DMS153 treated with DMSO at 0.1 percent for 48 hours (cell line): ENCODE measurements around the gene RFNG.

Experiments
- DNase-seq: peaks from one replicate; lab custom pipeline; 2025; ENCODE audit not compliant: unreplicated experiment; lab: John Stamatoyannopoulos, UW

Gene RFNG

DNA sequence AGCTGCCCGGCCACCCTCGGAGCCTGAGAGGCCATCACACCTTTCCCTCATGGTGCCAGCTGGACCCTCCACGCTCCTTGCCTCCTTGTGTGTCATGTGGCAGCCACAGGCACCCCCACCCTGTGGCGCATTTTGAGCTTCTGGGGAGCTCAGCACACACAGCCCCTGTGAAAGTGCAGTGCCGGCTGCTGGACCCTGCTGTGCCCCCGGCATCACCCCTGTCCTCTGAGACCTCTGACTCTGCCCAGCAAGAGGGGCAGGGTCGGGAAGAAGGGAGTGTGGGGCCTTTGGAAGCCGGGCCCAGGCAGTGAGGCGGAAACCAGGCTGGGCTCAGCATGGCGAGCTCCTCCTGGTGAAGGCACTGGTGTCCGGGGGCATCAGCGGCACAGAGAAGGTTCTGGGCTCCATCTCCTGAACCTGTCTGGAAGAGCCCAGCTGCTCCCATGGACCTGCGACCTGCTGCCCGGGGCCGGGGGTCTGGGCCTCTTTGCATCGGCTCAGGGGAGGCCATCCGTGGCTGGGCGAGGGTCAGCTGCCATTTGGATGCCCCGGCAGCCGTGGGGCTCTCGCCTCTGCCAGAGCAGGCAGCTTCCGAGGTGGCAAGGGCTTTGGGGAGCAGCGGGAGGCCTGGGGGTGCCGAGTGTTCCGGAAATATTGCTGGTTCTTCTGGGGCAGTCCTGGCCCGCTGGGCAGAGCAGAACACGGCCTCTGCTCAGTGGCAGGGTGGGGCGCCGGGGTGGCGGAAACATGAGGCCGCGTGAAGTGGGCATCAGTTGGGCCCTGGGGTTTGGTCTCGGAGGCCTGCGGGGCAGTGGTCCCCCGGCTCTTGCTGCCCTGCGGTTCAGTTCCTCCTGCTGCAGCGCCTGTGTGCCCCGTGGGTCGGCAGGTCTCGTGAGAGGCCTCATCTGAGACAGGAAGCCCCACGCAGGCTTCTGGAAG is 46.8 kb downstream of the RFNG start:
- DNase-seq: no peak

DNA sequence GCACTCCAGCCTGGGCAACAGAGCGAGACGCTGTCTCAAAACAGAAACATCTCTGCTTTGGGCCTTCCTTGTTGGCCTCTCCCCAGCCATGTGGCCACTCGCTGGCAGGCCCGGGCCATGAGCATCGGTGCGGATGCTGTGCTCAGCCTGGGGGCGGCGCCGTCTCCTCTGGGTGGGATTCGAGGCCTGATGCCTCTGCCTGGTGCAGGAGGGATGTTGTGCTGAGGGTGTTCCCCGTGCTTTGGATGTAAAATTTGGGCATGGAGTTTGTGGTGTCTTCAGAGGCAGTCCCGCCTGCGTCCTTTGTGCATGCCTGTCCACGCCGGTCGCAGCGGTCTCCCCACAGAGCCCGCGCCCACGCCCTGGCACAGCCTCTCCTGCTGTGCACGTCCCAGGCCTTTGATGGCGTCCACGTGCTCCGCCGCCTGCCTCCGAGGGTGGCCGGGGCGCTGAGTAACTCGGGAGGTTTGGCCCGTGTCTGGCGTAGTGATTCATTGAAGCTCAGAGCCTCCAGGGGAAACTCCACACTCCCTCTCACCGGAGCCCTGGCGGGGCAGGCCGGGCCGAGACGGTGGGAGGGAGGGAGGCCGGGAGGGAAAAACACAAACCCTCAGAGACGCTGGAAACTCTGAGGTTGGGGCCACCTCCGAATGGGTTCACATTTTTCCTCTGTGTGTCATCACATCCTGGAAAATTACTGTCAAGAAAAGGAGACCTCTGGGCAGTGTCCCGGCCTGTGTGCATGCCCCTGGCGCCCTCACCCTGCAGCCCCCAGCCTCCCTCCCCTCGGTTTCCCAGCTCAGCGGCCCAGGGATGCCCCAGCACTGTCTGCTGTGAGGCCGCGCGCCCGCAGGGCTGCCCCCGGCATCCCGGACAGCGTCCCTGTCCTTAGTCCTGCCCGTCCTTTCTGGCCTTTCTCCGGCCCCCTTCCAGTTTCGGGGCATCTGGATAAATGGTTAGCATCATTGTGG is 47.9 kb downstream of the RFNG start:
- no peak for DNase-seq

DNA sequence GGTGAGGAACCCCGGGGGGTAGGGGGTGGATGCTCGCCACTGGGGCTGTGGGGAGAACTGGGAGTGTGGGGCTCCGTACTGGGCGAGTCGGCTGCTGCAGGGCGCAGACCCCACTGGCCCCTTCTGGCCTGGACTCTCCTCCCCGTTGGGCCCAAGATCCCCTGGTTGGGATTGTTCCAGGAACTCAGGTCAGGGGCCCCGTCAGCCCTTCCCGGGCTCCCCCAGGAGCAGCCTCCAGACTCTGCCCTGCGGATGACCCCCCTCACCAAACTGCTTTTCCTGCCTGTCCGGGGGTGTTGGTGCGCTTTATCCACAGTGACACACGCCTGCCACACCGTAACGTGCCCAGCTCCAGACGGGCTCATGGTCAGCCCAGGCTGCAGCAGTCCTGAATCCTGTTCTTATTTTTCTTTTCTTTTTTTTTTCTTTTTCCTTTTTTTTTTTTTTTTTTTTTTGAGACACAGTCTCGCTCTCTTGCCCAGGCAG is 50.0 kb downstream of the RFNG start:
- no peak for DNase-seq

DNA sequence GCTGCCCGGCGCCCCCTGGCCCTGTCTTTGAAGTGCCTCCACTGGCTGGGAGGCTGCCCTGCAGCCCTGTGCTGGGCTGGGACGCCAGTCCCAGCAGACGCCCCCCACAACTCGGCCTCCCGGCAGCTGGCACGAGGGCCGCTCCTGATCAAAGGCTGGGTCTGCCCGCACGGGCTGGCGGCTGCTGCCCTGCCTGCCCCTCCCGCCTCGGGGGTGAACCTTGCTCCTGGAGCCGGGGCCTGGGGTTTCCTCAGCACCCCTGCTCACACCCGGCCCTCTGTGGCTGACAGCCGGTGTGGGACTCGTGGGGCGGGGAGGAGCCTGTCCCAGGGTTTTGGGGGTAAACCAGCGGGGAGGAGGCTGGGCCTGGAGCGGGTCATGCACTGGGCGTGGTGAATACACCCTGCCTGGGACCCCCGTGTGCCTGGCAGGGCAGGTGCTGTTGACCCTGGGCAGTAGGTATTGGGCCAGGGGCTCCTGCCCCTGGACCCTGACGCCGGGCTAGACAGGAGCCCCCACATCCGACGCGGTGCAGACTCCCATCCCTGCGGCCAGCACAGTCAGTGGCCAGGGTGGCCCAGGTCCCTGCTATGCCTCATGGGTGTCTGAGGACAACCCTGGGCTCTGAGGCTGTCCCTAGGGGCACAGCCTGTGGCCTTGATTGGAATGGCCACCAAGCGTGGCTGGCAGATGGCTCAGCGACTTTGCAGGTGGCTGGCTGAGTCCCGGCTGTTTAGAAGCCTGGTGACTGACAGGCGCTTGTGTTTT is 50.6 kb downstream of the RFNG start:
- DNase-seq: no peak

DNA sequence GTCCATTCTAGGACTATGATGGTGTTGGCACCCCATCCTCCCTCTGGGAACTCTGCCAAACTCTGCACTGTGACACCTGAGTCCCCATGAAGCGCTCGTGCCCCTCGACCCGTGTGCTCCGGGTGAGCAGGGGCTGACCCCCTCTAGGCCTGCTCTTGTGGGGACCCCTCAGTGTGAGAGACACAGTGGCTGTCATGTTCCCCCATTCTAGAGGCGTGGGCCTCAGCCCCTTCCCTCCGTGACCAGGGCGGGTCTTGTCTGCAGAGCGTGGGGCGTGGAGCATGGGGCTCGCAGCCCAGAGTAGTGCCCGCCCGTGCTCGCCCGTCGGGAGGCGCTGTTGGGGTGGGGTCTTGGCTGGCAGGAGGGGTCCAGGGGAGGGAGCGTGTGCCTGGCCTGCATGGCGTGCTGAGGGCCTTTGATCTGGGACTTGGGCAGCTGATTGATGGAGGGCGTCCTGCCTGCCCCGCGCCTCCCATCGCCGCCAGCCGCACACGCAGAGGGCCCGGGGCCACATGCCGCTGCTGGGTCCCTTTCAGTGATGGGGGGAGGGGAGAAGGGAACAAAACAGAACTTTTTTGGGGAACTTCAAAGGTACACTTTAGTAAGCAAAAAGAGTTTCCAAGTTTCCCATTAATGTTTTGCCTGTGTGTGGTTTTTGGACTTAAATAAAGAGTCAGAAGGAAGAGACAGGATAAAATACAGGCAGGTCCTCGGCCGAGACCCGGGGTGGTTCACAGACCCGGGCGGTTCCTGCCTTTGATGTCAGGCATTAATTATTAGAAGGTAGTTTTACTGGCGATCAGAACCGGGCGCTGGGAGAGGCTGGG is 51.4 kb downstream of the RFNG start:
- DNase-seq: no peak

DNA sequence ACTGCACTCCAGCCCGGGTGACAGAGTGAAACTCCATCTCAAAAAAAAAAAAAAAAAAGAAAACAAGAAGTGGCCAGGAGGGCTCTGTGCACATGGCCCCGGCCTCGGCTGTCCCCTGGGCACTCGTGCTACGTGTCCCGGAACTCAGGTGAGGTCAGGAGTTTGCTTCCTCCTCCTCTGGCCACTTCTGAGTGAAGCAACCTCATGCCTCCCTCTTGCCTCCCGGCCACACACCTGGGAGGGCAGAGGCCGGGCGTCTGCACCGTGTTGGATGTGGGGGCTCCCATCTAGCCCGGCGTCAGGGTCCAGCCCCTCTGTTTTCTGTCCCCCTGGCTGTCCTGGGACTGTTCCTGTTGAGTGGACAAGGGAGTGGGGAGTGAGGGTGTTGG is 52.0 kb downstream of the RFNG start:
- no peak for DNase-seq

DNA sequence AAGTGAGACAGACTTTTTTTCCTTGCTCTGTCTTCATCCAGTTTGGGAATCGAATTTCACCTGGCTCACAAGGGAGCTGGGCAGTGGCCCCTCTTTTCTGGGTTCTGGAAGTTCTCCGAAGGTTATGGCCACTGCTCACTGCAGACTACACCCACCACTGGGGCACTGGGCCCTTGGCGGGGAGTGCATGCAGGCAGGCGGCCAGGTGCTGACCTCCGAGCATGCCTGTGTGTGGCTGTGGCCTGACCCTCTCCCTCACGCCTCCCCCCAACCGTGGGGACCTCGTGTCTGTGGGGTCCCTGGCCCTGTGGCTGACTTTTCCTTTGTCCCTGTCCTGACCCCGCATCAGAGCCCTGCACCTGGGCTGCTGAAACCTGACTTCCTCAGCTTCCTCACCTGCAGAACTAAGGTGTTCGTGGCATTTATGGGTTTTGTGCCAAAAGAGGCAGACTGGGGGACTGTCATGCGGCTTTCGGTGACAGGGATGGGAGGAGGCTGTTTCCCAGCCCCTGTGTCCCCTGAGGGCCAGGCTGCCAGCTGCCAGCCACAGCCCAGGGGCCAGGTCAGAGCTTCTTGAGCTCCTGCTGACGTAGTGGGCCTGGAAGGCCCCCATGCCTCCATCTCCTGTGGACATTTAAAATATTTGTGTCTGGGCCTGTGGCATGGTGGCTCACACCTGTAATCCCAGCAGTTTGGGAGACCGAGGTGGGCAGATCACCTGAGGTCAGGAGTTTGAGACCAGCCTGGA is 52.7 kb downstream of the RFNG start:
- no peak for DNase-seq

DNA sequence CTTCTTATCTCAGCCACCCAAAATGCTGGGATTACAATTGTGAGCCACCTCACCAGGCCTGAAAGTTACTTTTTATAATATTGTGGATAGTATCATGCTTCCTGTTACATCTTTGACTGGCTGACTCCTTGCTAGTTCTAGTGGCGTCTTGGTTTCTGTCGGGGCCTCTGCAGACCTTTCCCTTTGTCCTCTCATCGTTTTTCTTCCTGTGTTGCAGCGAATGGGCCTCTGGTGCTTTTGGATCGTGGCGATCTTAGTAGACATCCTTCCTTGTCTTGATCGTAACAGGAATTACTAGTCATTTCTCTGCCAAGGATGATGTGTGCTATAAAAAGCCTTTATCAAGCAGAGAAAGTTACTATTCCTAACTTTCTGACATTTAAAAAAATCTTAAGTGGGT is 53.4 kb downstream of the RFNG start:
- DNase-seq: no peak
